Nephron progenitor cell (in vitro differentiated cells): Measurements from ENCODE around the gene AUH.

Experiments used
- DNase-seq: peaks from one replicate; pipeline ENCODE4 v3.0.0; 2021
- H3K27ac Mint-ChIP-seq: 2 replicates; pipeline ENCODE4 v1.8.0; 2021; ENCODE audit warnings: mild to moderate bottlenecking, moderate library complexity, mixed read lengths
- H3K27me3 Mint-ChIP-seq: 2 replicates; pipeline ENCODE4 v1.8.0; 2021; ENCODE audit warnings: mild to moderate bottlenecking, low read depth, mixed read lengths; ENCODE audit not compliant: poor library complexity
- H3K36me3 Mint-ChIP-seq: 2 replicates; pipeline ENCODE4 v1.8.0; 2021; ENCODE audit warnings: low read depth, mixed read lengths
- H3K4me1 Mint-ChIP-seq: 2 replicates; pipeline ENCODE4 v1.8.0; 2021; ENCODE audit warnings: mixed read lengths
- H3K4me3 Mint-ChIP-seq: 2 replicates; pipeline ENCODE4 v1.8.0; 2021; ENCODE audit warnings: mild to moderate bottlenecking, moderate library complexity, mixed read lengths
- H3K9me3 Mint-ChIP-seq: 2 replicates; pipeline ENCODE4 v1.8.0; 2021; ENCODE audit warnings: mild to moderate bottlenecking, moderate library complexity, mixed read lengths
- TF ChIP-seq, protein P1 (sequence below): fragments of 200-600 bp; sonication (generic); IDR thresholded peaks from 2 replicates; pipeline ENCODE4 v1.5.0; 2021; ENCODE audit warnings: antibody characterized with exemption

Gene AUH

DNA sequence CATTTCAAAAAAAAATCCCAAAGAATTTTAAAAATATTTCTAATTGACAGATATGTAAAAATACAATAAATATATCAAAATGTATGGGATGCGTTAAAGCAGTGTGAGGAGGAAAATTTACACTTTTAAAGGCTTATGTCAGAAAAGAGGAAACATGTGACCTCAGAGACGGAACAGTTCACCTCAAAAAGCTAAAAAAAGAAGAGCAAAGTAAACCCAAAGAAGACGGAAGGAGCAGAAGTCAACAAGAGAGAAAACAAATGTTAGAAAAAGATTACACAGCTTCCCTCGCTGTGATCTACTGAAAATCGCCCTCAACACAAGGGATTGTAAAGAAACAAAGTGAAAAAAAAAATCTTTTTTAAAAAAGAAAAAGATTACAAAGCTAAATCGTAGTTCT lies 186.9 kb downstream of the AUH start:
- peaks cover 14% of the 10 kb centered on the region for H3K27me3 Mint-ChIP-seq
- H3K4me3 Mint-ChIP-seq = no peak overlapping the region
- TF ChIP-seq, protein P1, sequence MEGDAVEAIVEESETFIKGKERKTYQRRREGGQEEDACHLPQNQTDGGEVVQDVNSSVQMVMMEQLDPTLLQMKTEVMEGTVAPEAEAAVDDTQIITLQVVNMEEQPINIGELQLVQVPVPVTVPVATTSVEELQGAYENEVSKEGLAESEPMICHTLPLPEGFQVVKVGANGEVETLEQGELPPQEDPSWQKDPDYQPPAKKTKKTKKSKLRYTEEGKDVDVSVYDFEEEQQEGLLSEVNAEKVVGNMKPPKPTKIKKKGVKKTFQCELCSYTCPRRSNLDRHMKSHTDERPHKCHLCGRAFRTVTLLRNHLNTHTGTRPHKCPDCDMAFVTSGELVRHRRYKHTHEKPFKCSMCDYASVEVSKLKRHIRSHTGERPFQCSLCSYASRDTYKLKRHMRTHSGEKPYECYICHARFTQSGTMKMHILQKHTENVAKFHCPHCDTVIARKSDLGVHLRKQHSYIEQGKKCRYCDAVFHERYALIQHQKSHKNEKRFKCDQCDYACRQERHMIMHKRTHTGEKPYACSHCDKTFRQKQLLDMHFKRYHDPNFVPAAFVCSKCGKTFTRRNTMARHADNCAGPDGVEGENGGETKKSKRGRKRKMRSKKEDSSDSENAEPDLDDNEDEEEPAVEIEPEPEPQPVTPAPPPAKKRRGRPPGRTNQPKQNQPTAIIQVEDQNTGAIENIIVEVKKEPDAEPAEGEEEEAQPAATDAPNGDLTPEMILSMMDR = no peak
- H3K27ac Mint-ChIP-seq = no peak overlapping the region
- peaks cover 29% of the 10 kb centered on the region for H3K9me3 Mint-ChIP-seq
- no peaks in the 10 kb centered on the region for H3K36me3 Mint-ChIP-seq
- H3K4me1 Mint-ChIP-seq = peaks cover 6% of the 10 kb centered on the region
- DNase-seq = no peak

DNA sequence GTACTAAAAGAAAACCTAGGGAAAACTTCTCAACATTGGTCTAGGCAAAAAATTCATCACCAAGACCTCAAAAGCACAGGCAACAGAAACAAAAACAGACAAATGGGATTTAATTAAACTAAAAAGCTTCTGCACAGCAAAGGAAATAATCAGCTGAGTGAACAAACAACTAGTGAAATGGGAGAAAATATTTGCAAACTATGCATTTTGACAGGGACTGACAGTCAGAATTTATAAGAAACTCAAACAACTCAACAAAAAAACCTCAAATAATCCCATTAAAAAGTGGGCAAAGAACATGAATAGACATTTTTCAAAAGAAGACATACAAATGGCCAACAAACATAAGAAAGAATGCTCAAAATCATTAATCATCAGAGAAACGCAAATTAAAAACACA lies 189.4 kb downstream of the AUH start:
- Mint-ChIP-seq H3K4me1 (peaks cover 4% of the 10 kb centered on the region), H3K9me3 (peaks cover 33% of the 10 kb centered on the region), H3K4me3 (no peak overlapping the region), H3K27ac (no peak overlapping the region), H3K27me3 (peaks cover 9% of the 10 kb centered on the region), H3K36me3 (no peaks in the 10 kb centered on the region)
- TF ChIP-seq, protein P1 = no peak
- DNase-seq = no peak

GRCh38 chr9:91170951-91171350 lies 190.8 kb downstream of the AUH start:
- Mint-ChIP-seq H3K36me3 (no peaks in the 10 kb centered on the region), H3K27me3 (peaks cover 7% of the 10 kb centered on the region), H3K4me3 (no peak overlapping the region), H3K9me3 (peaks cover 33% of the 10 kb centered on the region), H3K27ac (no peak overlapping the region), H3K4me1 (no peaks in the 10 kb centered on the region)
- DNase-seq = no peak
- TF ChIP-seq, protein P1 = no peak

DNA sequence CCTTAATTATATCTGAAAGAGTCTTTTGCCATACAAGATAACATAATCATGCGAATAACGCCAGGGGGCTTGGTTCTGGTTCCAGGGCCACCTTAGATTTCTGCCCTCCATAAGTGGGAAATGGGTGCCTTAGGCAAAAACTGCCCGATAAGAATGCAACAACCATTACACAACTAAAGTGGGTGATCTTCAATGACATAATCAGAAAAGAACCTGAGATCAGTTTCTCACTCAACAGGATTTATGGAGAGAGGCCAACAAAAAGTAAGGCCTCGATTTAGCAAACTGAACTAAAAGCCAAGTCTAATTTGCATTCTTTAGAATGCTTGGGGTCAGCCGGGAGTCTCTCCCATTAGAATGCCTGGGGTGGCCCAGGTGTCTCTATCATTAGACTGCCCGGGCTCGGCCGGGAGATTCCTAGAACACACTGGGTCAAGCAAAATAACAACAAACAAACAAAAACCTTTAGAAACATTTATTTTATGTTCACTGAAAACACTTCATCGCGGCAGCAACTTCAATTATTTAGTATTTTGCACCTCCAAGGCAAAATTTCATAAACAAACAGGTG lies 194.8 kb downstream of the AUH start:
- peaks cover 6% of the 10 kb centered on the region for H3K27me3 Mint-ChIP-seq
- no peak overlapping the region for H3K4me3 Mint-ChIP-seq
- no peak overlapping the region for H3K27ac Mint-ChIP-seq
- H3K4me1 Mint-ChIP-seq = peaks cover 20% of the 10 kb centered on the region
- no peak for DNase-seq
- H3K9me3 Mint-ChIP-seq = peaks cover 22% of the 10 kb centered on the region
- TF ChIP-seq, protein P1 = no peak
- no peaks in the 10 kb centered on the region for H3K36me3 Mint-ChIP-seq

DNA sequence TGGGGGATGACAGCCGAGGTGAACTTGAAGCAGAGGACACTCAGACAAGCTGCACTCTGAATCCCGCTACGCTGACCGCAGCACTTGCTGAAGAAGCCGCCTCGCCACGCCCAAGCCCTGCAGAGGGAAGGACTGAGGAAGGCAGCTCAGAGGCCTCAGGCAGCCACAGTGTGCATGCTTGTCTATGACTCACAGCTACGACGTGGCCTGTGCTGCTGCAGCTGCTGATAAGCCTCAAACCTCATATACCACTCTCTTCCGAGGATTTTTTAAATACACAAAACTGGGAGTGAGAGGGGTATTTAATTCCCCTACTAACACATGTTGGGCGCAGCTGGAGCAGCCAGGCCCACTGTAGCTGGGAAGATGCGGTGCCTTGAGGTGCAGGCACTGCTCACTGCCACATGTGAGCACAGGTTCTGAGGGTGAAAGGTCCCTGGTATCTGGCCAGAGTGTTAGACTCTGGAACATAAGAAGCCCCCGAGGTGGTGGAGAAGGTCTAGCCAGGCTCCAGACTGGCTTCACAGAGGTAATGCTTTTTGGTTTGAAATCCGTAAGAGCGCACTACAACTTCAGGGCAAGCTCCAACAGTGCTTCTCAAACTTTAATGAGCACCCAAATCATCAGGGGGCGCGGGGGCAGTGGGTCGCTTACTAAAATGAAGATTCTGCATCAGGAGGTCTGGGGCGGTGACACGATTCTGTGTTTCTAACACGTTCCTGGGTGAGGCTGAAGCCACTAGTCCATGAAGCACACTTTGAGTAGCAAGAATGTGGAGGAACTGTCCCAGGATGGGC lies 196.8 kb downstream of the AUH start:
- Mint-ChIP-seq H3K4me3 (no peak overlapping the region), H3K4me1 (peaks cover 30% of the 10 kb centered on the region), H3K9me3 (peaks cover 5% of the 10 kb centered on the region), H3K27ac (no peak overlapping the region), H3K36me3 (no peaks in the 10 kb centered on the region), H3K27me3 (peaks cover 6% of the 10 kb centered on the region)
- TF ChIP-seq, protein P1 = no peak
- no peak for DNase-seq
